Endothelial cell of umbilical vein (primary cell): Measurements from ENCODE around the gene TRERF1. TPM values are rescaled to one million over a fixed set of nuclear protein-coding genes. Genes with fewer than 3 reads are reported as not detected.

Experiments used
- BruUV-seq: library from RNA; stranded (reverse); fragments of 400-500 nt; replicated peaks from 2 replicates; lab custom pipeline; 2021; lab: Mats Ljungman, UMichigan
- CTCF ChIA-PET: fragments of 300-600, 350-600 bp; sonication (Branson Sonifier 250); formaldehyde crosslinking; loops from one replicate; lab custom pipeline; 2021; ENCODE audit warnings: antibody characterized with exemption, inconsistent platforms; lab: Charles Lee
- POLR2A ChIA-PET: fragments of 300-600, 350-600 bp; sonication (Branson Sonifier 250); formaldehyde crosslinking; loops from one replicate; lab custom pipeline; 2021; ENCODE audit warnings: antibody characterized with exemption, inconsistent platforms; lab: Charles Lee
- DNase-seq: peaks from one replicate; pipeline ENCODE4 v3.0.0-alpha.2; 2011; ENCODE audit warnings: low read depth, low spot score
- FAIRE-seq: peaks from 2 replicates; lab custom pipeline; 2011; peaks lifted over from hg19 to GRCh38; lab: Jason Lieb, UNC
- H2AFZ ChIP-seq: 2 replicates; pipeline ENCODE4 v1.6.0; 2012; ENCODE audit warnings: low read depth, low read length, control low read depth, inconsistent platforms
- H3K27ac ChIP-seq: 2 replicates; pipeline ENCODE4 v1.5.1; 2011; ENCODE audit warnings: low read depth, mild to moderate bottlenecking, control low read depth, low read length, moderate library complexity; ENCODE audit not compliant: insufficient read depth
- H3K27me3 ChIP-seq, 2 experiments: 2 replicates each; pipeline versions ENCODE4 v1.6.0 to v1.6.1; 2011; ENCODE audit warnings: low read length in 2 of 2, mixed read lengths in 1 of 2; ENCODE audit not compliant: control insufficient read depth in 2 of 2, insufficient read depth in 2 of 2
- H3K36me3 ChIP-seq, 2 experiments: 2 replicates in 1 of 2; 3 replicates in 1 of 2; pipeline ENCODE4 v1.5.1; 2011; ENCODE audit warnings: low read length in 2 of 2, mild to moderate bottlenecking in 1 of 2, moderate library complexity in 1 of 2; ENCODE audit not compliant: control insufficient read depth in 2 of 2, insufficient read depth in 2 of 2; ENCODE audit errors: extremely low read depth in 1 of 2
- H3K4me1 ChIP-seq: 3 replicates; pipeline ENCODE4 v1.5.1; 2011; ENCODE audit warnings: mild to moderate bottlenecking, low read length; ENCODE audit not compliant: control insufficient read depth, insufficient read depth; ENCODE audit errors: extremely low read depth
- H3K4me2 ChIP-seq: 2 replicates; pipeline ENCODE4 v1.6.1; 2011; ENCODE audit warnings: low read length, control low read depth, mixed read lengths; ENCODE audit not compliant: insufficient read depth
- H3K4me3 ChIP-seq, 3 experiments: fragments of 200-600 bp in 1 of 3; sonication (generic), shearing (Covaris generic) in 1 of 3; replicated peaks in 1 of 3; 2 replicates each; pipeline ENCODE4 v1.5.1; 2011 to 2016; ENCODE audit warnings: control low read depth in 3 of 3, low read length in 3 of 3, mild to moderate bottlenecking in 2 of 3, inconsistent platforms in 1 of 3, low read depth in 1 of 3, moderate library complexity in 1 of 3; ENCODE audit not compliant: insufficient read depth in 1 of 3
- H3K79me2 ChIP-seq: 2 replicates; pipeline ENCODE4 v1.6.0; 2012; ENCODE audit warnings: low read length, inconsistent platforms; ENCODE audit not compliant: control insufficient read depth, insufficient read depth
- H3K9ac ChIP-seq: replicated peaks from 2 replicates; pipeline ENCODE3; 2011; ENCODE audit warnings: low read length, control low read depth; ENCODE audit not compliant: insufficient read depth; ENCODE audit errors: extremely low read depth
- H3K9me1 ChIP-seq: replicated peaks from 3 replicates; pipeline ENCODE4 v1.6.0; 2011; ENCODE audit warnings: mild to moderate bottlenecking, low read length; ENCODE audit not compliant: control insufficient read depth, insufficient read depth; ENCODE audit errors: extremely low read depth
- H3K9me3 ChIP-seq: replicated peaks from 2 replicates; pipeline ENCODE4 v1.5.1; 2012; ENCODE audit warnings: low read length, inconsistent platforms; ENCODE audit not compliant: control insufficient read depth, insufficient read depth
- H4K20me1 ChIP-seq: replicated peaks from 2 replicates; pipeline ENCODE3; 2011; ENCODE audit warnings: mild to moderate bottlenecking, low read length; ENCODE audit not compliant: control insufficient read depth, insufficient read depth; ENCODE audit errors: extremely low read depth
- CTCF ChIP-seq, 2 donors: IDR thresholded peaks; 1 replicate in 1 of 2; 2 replicates in 1 of 2; pipeline ENCODE4 v1.5.1; 2011; ENCODE audit warnings: low read length in 2 of 2, mild to moderate bottlenecking in 2 of 2, moderate library complexity in 2 of 2, control low read depth in 1 of 2, inconsistent platforms in 1 of 2, low read depth in 1 of 2; ENCODE audit not compliant: insufficient read depth in 1 of 2; ENCODE audit errors: extremely low read depth in 1 of 2
- EZH2 ChIP-seq: IDR thresholded peaks from 2 replicates; pipeline ENCODE4 v1.6.1; 2012; ENCODE audit warnings: borderline replicate concordance, low read depth, mild to moderate bottlenecking, moderate library complexity, low read length, inconsistent platforms; ENCODE audit not compliant: severe bottlenecking
- FOS ChIP-seq: IDR thresholded peaks from 2 replicates; pipeline ENCODE4 v1.6.1; 2011; ENCODE audit warnings: mild to moderate bottlenecking, low read length, moderate library complexity, borderline replicate concordance; ENCODE audit not compliant: insufficient read depth
- GATA2 ChIP-seq: IDR thresholded peaks from 2 replicates; pipeline ENCODE4 v1.7.0; 2011; ENCODE audit warnings: low read depth, mild to moderate bottlenecking, moderate library complexity, mixed read lengths, low read length; ENCODE audit not compliant: insufficient read length, insufficient read depth
- JUN ChIP-seq: IDR thresholded peaks from 2 replicates; pipeline ENCODE4 v1.6.1; 2011; ENCODE audit warnings: borderline replicate concordance, low read depth; ENCODE audit not compliant: insufficient read length, insufficient read depth
- MYC ChIP-seq: IDR thresholded peaks from one replicate; pipeline ENCODE4 v1.6.1; 2011; ENCODE audit warnings: mild to moderate bottlenecking, low read depth, low read length
- POLR2A ChIP-seq: IDR thresholded peaks from 2 replicates; pipeline ENCODE4 v1.6.1; 2012; ENCODE audit warnings: low read depth, mild to moderate bottlenecking, control low read depth, low read length
- POLR2AphosphoS5 ChIP-seq: IDR thresholded peaks from 2 replicates; pipeline ENCODE4 v1.6.1; 2012; ENCODE audit warnings: low read depth, mild to moderate bottlenecking, control low read depth, low read length, moderate library complexity; ENCODE audit not compliant: insufficient read depth
- dilution Hi-C: fragments of 300-500 bp; cut with MboI; formaldehyde crosslinking; loops from one replicate; pipeline ENCODE4 v1.15.0; 2019; ENCODE audit warnings: low sequenced_read_pairs; ENCODE audit not compliant: extremely low pct_ligation_motif_present
- intact Hi-C: fragments of 100-400 bp; cut with micrococcal nuclease; formaldehyde crosslinking; loops from one replicate; pipeline ENCODE4 v1.10.0; 2022
- polyA plus RNA-seq, 4 experiments: library from polyadenylated mRNA; depleted of rRNA in 3 of 4; stranded (reverse) in 3 of 4; unstranded in 1 of 4; fragments of >200 nt; gene quantifications; 2 replicates each; pipeline versions ENCODE4 v1.2.1 to v1.2.3, GENCODE V29; 2011 to 2012; ENCODE audit warnings: missing spikeins in 1 of 4
- total RNA-seq: library from RNA; stranded (reverse); gene quantifications from 2 replicates; pipeline ENCODE4 v1.2.3, GENCODE V29; 2021
- TF ChIP-seq, protein P1 (sequence below): IDR thresholded peaks from 2 replicates; pipeline ENCODE4 v1.6.1; 2011; ENCODE audit not compliant: insufficient read depth, insufficient read length

Gene TRERF1
- total and polyA plus RNA-seq, 2 donors (not counting 3 experiments of a cell fraction or from before 2014, with no cell fraction given), result 0.73 to 5.5 TPM

- no peak overlapping the region for H3K9ac ChIP-seq
- H3K9me3 ChIP-seq, result no peaks in the 10 kb centered on the region
- H4K20me1 ChIP-seq, result no peaks in the 10 kb centered on the region
- DNase-seq (no peak), FAIRE-seq (no peak)
- CTCF ChIA-PET, result no interaction called here
- H3K27ac ChIP-seq, result no peak overlapping the region
- intact Hi-C loops, result no loop called here
- no peak for TF ChIP-seq CTCF (IDR thresholded peaks at IDR 0.05; ENCODE audit: extremely low read depth in 1 of 2, insufficient read depth in 1 of 2, low read depth in 1 of 2, low read length in 2 of 2)
- no peaks in the 10 kb centered on the region for H3K27me3 ChIP-seq
- no peaks in the 10 kb centered on the region for H3K4me1 ChIP-seq
- H3K9me1 ChIP-seq, result no peaks in the 10 kb centered on the region
- H3K4me3 ChIP-seq, result no peak overlapping the region
- no peaks in the 10 kb centered on the region for H3K36me3 ChIP-seq
- no peaks in the 10 kb centered on the region for H3K79me2 ChIP-seq
- no peak overlapping the region for H2AFZ ChIP-seq
- no peak overlapping the region for H3K4me2 ChIP-seq
- BruUV-seq, result no TSS peak
- POLR2A ChIA-PET, result no interaction called here
- dilution Hi-C loops, result no loop called here
These were observed 25.5 kb downstream of the TRERF1 start for GRCh38 chr6:42426191-42426590.

- FAIRE-seq (no peak), DNase-seq (no peak)
- no peaks in the 10 kb centered on the region for H3K4me1 ChIP-seq
- dilution Hi-C loops, result no loop called here
- H3K27me3 ChIP-seq, result peaks cover 0 to 2% of the 10 kb centered on the region in 2 experiments
- H2AFZ ChIP-seq, result no peak overlapping the region
- ChIA-PET POLR2A (interaction anchor here (0.7 kb wide), 1 partner anchor 10 kb away, joined by 5 read pairs; no protein-coding TSS in a partner anchor), CTCF (interaction anchor here (1.2 to 2.1 kb wide), 3 partner anchors 8 to 17 kb away, joined by 5 to 10 read pairs (median 8); no protein-coding TSS in a partner anchor)
- no TSS peak for BruUV-seq
- no peaks in the 10 kb centered on the region for H3K9me3 ChIP-seq
- no peaks in the 10 kb centered on the region for H3K79me2 ChIP-seq
- TF ChIP-seq POLR2A (no peak), GATA2 (no peak), POLR2AphosphoS5 (no peak), EZH2 (no peak), MYC (no peak), JUN (no peak), FOS (no peak), CTCF (IDR thresholded peaks at IDR 0.05; ENCODE audit: extremely low read depth in 1 of 2, insufficient read depth in 1 of 2, low read depth in 1 of 2, low read length in 2 of 2) (no peak)
- TF ChIP-seq, protein P1, sequence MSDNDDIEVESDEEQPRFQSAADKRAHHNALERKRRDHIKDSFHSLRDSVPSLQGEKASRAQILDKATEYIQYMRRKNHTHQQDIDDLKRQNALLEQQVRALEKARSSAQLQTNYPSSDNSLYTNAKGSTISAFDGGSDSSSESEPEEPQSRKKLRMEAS, result no peak
- no peak overlapping the region for H3K9ac ChIP-seq
- H3K4me2 ChIP-seq, result no peak overlapping the region
- no peak overlapping the region for H3K4me3 ChIP-seq
- H3K27ac ChIP-seq, result no peak overlapping the region
- intact Hi-C loops, result no loop called here
- H3K36me3 ChIP-seq, result no peaks in the 10 kb centered on the region
- H4K20me1 ChIP-seq, result no peaks in the 10 kb centered on the region
- H3K9me1 ChIP-seq, result no peaks in the 10 kb centered on the region
These were observed 26.7 kb downstream of the TRERF1 start for GRCh38 chr6:42424906-42425474.
